ENCODE measurements around the gene POMGNT1. TPM values are rescaled to one million over a fixed set of nuclear protein-coding genes. Genes with fewer than 3 reads are reported as not detected.

Gene POMGNT1
- polyA plus RNA-seq, 1 donor from 2014 or later, result 128 TPM

GRCh38 chr1:46175243-46175642, 23.0 kb downstream of the POMGNT1 start:
- H3K4me2 ChIP-seq (ENCODE audit: low read length), result no peak overlapping the region
- no peak for TF ChIP-seq EZH2 (IDR thresholded peaks at IDR 0.05; ENCODE audit: borderline replicate concordance, insufficient read depth, low read length, poor library complexity, severe bottlenecking)
- TF ChIP-seq TAF1 (IDR thresholded peaks at IDR 0.05; ENCODE audit: low read depth), result no peak
- no peak for TF ChIP-seq SMC3 (conservative IDR thresholded peaks at IDR 0.05; ENCODE audit: poor library complexity)
- TF ChIP-seq MXI1 (conservative IDR thresholded peaks at IDR 0.05; ENCODE audit: poor library complexity, severe bottlenecking), result no peak
- TF ChIP-seq REST (IDR thresholded peaks at IDR 0.05; ENCODE audit: borderline replicate concordance), result no peak
- TF ChIP-seq CTCF (IDR thresholded peaks at IDR 0.05; ENCODE audit: poor library complexity, severe bottlenecking), result no peak
- no peak for TF ChIP-seq RAD21 (conservative IDR thresholded peaks at IDR 0.05)
- TF ChIP-seq EP300 (conservative IDR thresholded peaks at IDR 0.05; ENCODE audit: poor library complexity, severe bottlenecking), result no peak
- TF ChIP-seq POLR2AphosphoS5 (IDR thresholded peaks at IDR 0.05), result no peak
- H2AFZ ChIP-seq (ENCODE audit: low read depth, low read length), result no peak overlapping the region
- no peaks in the 10 kb centered on the region for H3K27me3 ChIP-seq (ENCODE audit: insufficient read depth, low read depth, low read length)
- H4K20me1 ChIP-seq (ENCODE audit: insufficient read depth), result no peaks in the 10 kb centered on the region
- H3K9ac ChIP-seq (ENCODE audit: low read length), result no peak overlapping the region
- H3K9me3 ChIP-seq (ENCODE audit: low read length), result no peaks in the 10 kb centered on the region
- H3K36me3 ChIP-seq (ENCODE audit: insufficient read depth, low read length), result no peaks in the 10 kb centered on the region
- no peaks in the 10 kb centered on the region for H3K9me2 ChIP-seq (ENCODE audit: insufficient read depth, low read length)
- H3F3A ChIP-seq (ENCODE audit: insufficient read depth, low read length, poor library complexity, severe bottlenecking), result no peaks in the 10 kb centered on the region
- no peak overlapping the region for H3K4me3 ChIP-seq (ENCODE audit: low read length)
- no peaks in the 10 kb centered on the region for H3K79me2 ChIP-seq (replicated peaks; ENCODE audit: insufficient read depth, low read length)
- peak overlapping the region; percentile 57 for H3K27ac ChIP-seq (ENCODE audit: low read length)

- no peaks in the 10 kb centered on the region for H3K79me2 ChIP-seq (replicated peaks; ENCODE audit: insufficient read depth, low read length)
- H3K27ac ChIP-seq (ENCODE audit: low read length), result peak within 1 kb of the TSS; percentile 57
- no peaks in the 10 kb centered on the region for H3F3A ChIP-seq (ENCODE audit: insufficient read depth, low read length, poor library complexity, severe bottlenecking)
- H3K27me3 ChIP-seq (ENCODE audit: insufficient read depth, low read depth, low read length), result no peaks in the 10 kb centered on the region
- peak within 1 kb of the TSS; percentile 56 for H3K4me3 ChIP-seq (ENCODE audit: low read length)
- H3K9me2 ChIP-seq (ENCODE audit: insufficient read depth, low read length), result no peaks in the 10 kb centered on the region
- peak within 1 kb of the TSS; percentile 78 for H2AFZ ChIP-seq (ENCODE audit: low read depth, low read length)
- H3K36me3 ChIP-seq (ENCODE audit: insufficient read depth, low read length), result no peaks in the 10 kb centered on the region
- TF ChIP-seq SMC3 (conservative IDR thresholded peaks at IDR 0.05; ENCODE audit: poor library complexity) (no peak), POLR2AphosphoS5 (IDR thresholded peaks at IDR 0.05) (no peak), MXI1 (conservative IDR thresholded peaks at IDR 0.05; ENCODE audit: poor library complexity, severe bottlenecking) (no peak), CTCF (IDR thresholded peaks at IDR 0.05; ENCODE audit: poor library complexity, severe bottlenecking) (no peak), EZH2 (IDR thresholded peaks at IDR 0.05; ENCODE audit: borderline replicate concordance, insufficient read depth, low read length, poor library complexity, severe bottlenecking) (no peak), REST (IDR thresholded peaks at IDR 0.05; ENCODE audit: borderline replicate concordance) (no peak), EP300 (conservative IDR thresholded peaks at IDR 0.05; ENCODE audit: poor library complexity, severe bottlenecking) (no peak), TAF1 (IDR thresholded peaks at IDR 0.05; ENCODE audit: low read depth) (no peak), RAD21 (conservative IDR thresholded peaks at IDR 0.05) (no peak)
- H3K4me2 ChIP-seq (ENCODE audit: low read length), result peak within 1 kb of the TSS; percentile 70
- peak within 1 kb of the TSS; percentile 66 for H3K9ac ChIP-seq (ENCODE audit: low read length)
- H3K9me3 ChIP-seq (ENCODE audit: low read length), result no peaks in the 10 kb centered on the region
- H4K20me1 ChIP-seq (ENCODE audit: insufficient read depth), result no peaks in the 10 kb centered on the region
Observed at GRCh38 chr1:46174448-46175231, 23.6 kb downstream of the POMGNT1 start, which contains the start of gene TSPAN1. TSS of gene TSPAN1 (plus strand) at chr1:46175087. CDS start at chr1:46181108, 6,021 bp downstream.

Data from neural cell (in vitro differentiated cells).